HepG2 (cell line): ENCODE data around the gene FLG2.

ENCODE experiments used
- EZH2 ChIP-seq: conservative IDR thresholded peaks from 2 replicates; pipeline ENCODE4 v1.6.1; 2012; ENCODE audit warnings: mild to moderate bottlenecking, low read depth, low read length, moderate library complexity
- FOXJ3 ChIP-seq: sonication (generic); formaldehyde crosslinking; IDR thresholded peaks from 2 replicates; pipeline ENCODE4 v1.4.0; 2020; ENCODE audit warnings: missing genetic modification reagents, mild to moderate bottlenecking, borderline replicate concordance
- TCF12 ChIP-seq, 2 experiments: fragments of 450-650 bp in 1 of 2; sonication (generic) in 1 of 2; formaldehyde crosslinking in 1 of 2; IDR thresholded peaks; 2 replicates each; pipeline versions ENCODE4 v1.6.1 to v1.8.0; 2017 to 2022; ENCODE audit warnings: antibody characterized with exemption in 1 of 2, mild to moderate bottlenecking in 1 of 2, missing genetic modification reagents in 1 of 2, moderate library complexity in 1 of 2
- ZEB1 ChIP-seq: IDR thresholded peaks from 2 replicates; pipeline ENCODE4 v1.6.1; 2012; ENCODE audit warnings: mild to moderate bottlenecking, low read depth, inconsistent platforms; ENCODE audit not compliant: insufficient replicate concordance
- ZMYM4 ChIP-seq: sonication (generic); formaldehyde crosslinking; IDR thresholded peaks from 2 replicates; pipeline ENCODE4 v1.8.1; 2023; ENCODE audit warnings: mild to moderate bottlenecking, missing genetic modification reagents
- TF ChIP-seq, protein P1 (sequence below): sonication (generic); formaldehyde crosslinking; IDR thresholded peaks from 2 replicates; pipeline ENCODE4 v1.8.1; 2023; ENCODE audit warnings: missing genetic modification reagents, inconsistent platforms, borderline replicate concordance
- TF ChIP-seq, protein P2 (sequence below): sonication (generic); formaldehyde crosslinking; IDR thresholded peaks from 2 replicates; pipeline ENCODE4 v1.5.0; 2020; ENCODE audit warnings: mild to moderate bottlenecking, missing genetic modification reagents, moderate library complexity

- TF ChIP-seq, protein P1, sequence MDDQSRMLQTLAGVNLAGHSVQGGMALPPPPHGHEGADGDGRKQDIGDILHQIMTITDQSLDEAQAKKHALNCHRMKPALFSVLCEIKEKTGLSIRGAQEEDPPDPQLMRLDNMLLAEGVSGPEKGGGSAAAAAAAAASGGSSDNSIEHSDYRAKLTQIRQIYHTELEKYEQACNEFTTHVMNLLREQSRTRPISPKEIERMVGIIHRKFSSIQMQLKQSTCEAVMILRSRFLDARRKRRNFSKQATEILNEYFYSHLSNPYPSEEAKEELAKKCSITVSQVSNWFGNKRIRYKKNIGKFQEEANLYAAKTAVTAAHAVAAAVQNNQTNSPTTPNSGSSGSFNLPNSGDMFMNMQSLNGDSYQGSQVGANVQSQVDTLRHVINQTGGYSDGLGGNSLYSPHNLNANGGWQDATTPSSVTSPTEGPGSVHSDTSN (CRISPR knock-in tag) = no peak
- TF ChIP-seq EZH2 = no peak
- no peak for TF ChIP-seq ZEB1
- no peak for TF ChIP-seq TCF12 (IDR thresholded peaks at IDR 0.05)
- no peak for TF ChIP-seq TCF12 (CRISPR knock-in tag; IDR thresholded peaks at IDR 0.05)
- TF ChIP-seq, protein P2, sequence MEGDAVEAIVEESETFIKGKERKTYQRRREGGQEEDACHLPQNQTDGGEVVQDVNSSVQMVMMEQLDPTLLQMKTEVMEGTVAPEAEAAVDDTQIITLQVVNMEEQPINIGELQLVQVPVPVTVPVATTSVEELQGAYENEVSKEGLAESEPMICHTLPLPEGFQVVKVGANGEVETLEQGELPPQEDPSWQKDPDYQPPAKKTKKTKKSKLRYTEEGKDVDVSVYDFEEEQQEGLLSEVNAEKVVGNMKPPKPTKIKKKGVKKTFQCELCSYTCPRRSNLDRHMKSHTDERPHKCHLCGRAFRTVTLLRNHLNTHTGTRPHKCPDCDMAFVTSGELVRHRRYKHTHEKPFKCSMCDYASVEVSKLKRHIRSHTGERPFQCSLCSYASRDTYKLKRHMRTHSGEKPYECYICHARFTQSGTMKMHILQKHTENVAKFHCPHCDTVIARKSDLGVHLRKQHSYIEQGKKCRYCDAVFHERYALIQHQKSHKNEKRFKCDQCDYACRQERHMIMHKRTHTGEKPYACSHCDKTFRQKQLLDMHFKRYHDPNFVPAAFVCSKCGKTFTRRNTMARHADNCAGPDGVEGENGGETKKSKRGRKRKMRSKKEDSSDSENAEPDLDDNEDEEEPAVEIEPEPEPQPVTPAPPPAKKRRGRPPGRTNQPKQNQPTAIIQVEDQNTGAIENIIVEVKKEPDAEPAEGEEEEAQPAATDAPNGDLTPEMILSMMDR = no peak
- no peak for TF ChIP-seq FOXJ3
- TF ChIP-seq ZMYM4 (CRISPR knock-in tag) = no peak
Measured at GRCh38 chr1:152392909-152393308, 33.1 kb upstream of the FLG2 start.
